CD4-positive, alpha-beta T cell (primary cell): ENCODE results near the gene PGC. TPM values are rescaled to one million over a fixed set of nuclear protein-coding genes. Genes with fewer than 3 reads are reported as not detected.

ENCODE experiments used
- ATAC-seq: fragments of 200-7000 bp; cut with Tn5 transposase; one replicate; pipeline ENCODE4 v1.10.0; 2022; ENCODE audit warnings: mild to moderate bottlenecking; ENCODE audit not compliant: poor library complexity
- CTCF ChIA-PET: fragments of 350-600 bp; sonication (Branson Sonifier 250); formaldehyde crosslinking; loops from one replicate; lab custom pipeline; 2021; ENCODE audit warnings: antibody characterized with exemption, inconsistent platforms; lab: Charles Lee
- POLR2A ChIA-PET: fragments of 350-600 bp; sonication (Branson Sonifier 250); formaldehyde crosslinking; loops from one replicate; lab custom pipeline; 2021; ENCODE audit warnings: antibody characterized with exemption, inconsistent platforms; lab: Charles Lee
- DNase-seq, 14 experiments: peaks; one replicate each; pipeline ENCODE4 v3.0.0-alpha.2; 2013 to 2020; ENCODE audit warnings: mixed read lengths in 2 of 14
- H3K27ac ChIP-seq, 2 donors: one replicate each; pipeline versions ENCODE4 v1.5.1 to v1.7.0; 2013; ENCODE audit warnings: low read length in 2 of 2, low read depth in 1 of 2, mild to moderate bottlenecking in 1 of 2
- H3K27me3 ChIP-seq, 2 experiments: 1 replicate in 1 of 2; 2 replicates in 1 of 2; pipeline versions ENCODE4 v1.6.1 to v1.7.0; 2013; ENCODE audit warnings: low read length in 2 of 2, control low read depth in 1 of 2, mild to moderate bottlenecking in 1 of 2, moderate library complexity in 1 of 2; ENCODE audit not compliant: insufficient read depth in 2 of 2, control insufficient read depth in 1 of 2
- H3K36me3 ChIP-seq: one replicate; pipeline ENCODE4 v1.6.1; 2013; ENCODE audit warnings: low read length, control low read depth; ENCODE audit not compliant: insufficient read depth
- H3K4me1 ChIP-seq: one replicate; pipeline ENCODE4 v1.6.1; 2013; ENCODE audit warnings: low read length, control low read depth; ENCODE audit not compliant: insufficient read depth
- H3K4me3 ChIP-seq: one replicate; pipeline ENCODE4 v1.5.1; 2013; ENCODE audit warnings: mild to moderate bottlenecking, low read length, moderate library complexity
- H3K9me3 ChIP-seq, 2 experiments: 1 replicate in 1 of 2; 2 replicates in 1 of 2; pipeline versions ENCODE4 v1.6.1 to v1.7.0; 2013; ENCODE audit warnings: low read length in 2 of 2, mild to moderate bottlenecking in 2 of 2, control low read depth in 1 of 2, moderate library complexity in 1 of 2; ENCODE audit not compliant: control insufficient read depth in 1 of 2, insufficient read depth in 1 of 2
- H3K27ac Mint-ChIP-seq: one replicate; pipeline ENCODE4 v1.8.0; 2020; ENCODE audit warnings: mixed read lengths
- H3K27me3 Mint-ChIP-seq: one replicate; pipeline ENCODE4 v1.8.0; 2021; ENCODE audit warnings: mixed read lengths
- H3K36me3 Mint-ChIP-seq: one replicate; pipeline ENCODE4 v1.8.0; 2021; ENCODE audit warnings: low read depth, mixed read lengths
- H3K4me1 Mint-ChIP-seq: one replicate; pipeline ENCODE4 v1.8.0; 2021; ENCODE audit warnings: low read depth, mixed read lengths
- H3K4me3 Mint-ChIP-seq: one replicate; pipeline ENCODE4 v1.8.0; 2020; ENCODE audit warnings: mild to moderate bottlenecking, mixed read lengths
- H3K9me3 Mint-ChIP-seq: one replicate; pipeline ENCODE4 v1.8.0; 2020; ENCODE audit warnings: mixed read lengths
- intact Hi-C, 2 experiments: fragments of 100-400 bp; cut with DNase I in 1 of 2; cut with micrococcal nuclease in 1 of 2; formaldehyde crosslinking; loops; one replicate each; pipeline versions ENCODE4 v1.15.1 to v1.9.0; 2023 to 2025; cut with DNase I, micrococcal nuclease
- total RNA-seq, 174 experiments: library from RNA in 2 of 174; stranded (reverse) in 2 of 174; gene quantifications; one replicate each; pipeline ENCODE4 v1.2.3 and lab custom pipeline; 2021 to 2026
- TF ChIP-seq, protein P1 (sequence below): fragments of 200-600 bp; IDR thresholded peaks from one replicate; pipeline ENCODE4 v1.8.0; 2022; ENCODE audit warnings: antibody characterized with exemption, mild to moderate bottlenecking

The PGC gene
- total RNA-seq, 2 experiments from 2014 or later, result not detected

DNA sequence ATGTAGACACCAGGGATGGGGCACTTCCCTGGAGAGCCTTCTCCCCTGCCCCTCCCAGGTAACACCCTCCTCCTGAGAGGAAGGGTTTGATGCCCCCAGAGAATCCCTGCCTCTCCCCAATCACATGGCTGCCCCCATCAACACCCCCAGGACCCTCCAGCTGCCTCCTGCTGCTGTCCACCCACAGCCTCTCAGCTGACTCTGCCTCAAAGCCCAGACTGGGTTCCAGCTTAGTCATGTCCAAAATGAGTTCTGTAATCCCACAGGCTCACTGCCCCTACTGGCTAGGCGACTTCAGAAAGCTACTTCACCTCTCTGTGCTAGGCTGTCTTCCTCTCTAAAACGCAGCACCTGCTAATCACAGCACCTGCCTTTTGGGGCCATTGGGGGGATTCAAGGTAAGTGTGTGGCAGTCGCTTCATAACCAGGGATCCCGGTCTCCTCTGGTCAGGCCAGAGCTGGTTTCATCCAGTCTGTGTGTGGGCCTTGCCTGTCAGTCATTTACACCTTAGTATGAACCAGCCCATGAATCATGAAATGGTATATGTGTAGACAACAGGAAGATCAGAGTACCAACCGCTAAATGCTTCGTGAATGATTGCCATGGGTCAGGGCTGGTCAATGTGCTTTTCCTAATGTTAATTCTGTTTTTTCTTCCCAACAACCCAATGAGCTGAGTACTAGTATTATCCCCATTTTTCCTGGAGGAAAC lies 52.2 kb downstream of the PGC start:
- H3K27me3 ChIP-seq, result no peaks in the 10 kb centered on the region
- TF ChIP-seq, protein P1, sequence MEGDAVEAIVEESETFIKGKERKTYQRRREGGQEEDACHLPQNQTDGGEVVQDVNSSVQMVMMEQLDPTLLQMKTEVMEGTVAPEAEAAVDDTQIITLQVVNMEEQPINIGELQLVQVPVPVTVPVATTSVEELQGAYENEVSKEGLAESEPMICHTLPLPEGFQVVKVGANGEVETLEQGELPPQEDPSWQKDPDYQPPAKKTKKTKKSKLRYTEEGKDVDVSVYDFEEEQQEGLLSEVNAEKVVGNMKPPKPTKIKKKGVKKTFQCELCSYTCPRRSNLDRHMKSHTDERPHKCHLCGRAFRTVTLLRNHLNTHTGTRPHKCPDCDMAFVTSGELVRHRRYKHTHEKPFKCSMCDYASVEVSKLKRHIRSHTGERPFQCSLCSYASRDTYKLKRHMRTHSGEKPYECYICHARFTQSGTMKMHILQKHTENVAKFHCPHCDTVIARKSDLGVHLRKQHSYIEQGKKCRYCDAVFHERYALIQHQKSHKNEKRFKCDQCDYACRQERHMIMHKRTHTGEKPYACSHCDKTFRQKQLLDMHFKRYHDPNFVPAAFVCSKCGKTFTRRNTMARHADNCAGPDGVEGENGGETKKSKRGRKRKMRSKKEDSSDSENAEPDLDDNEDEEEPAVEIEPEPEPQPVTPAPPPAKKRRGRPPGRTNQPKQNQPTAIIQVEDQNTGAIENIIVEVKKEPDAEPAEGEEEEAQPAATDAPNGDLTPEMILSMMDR, result no peak
- no peaks in the 10 kb centered on the region for H3K4me1 ChIP-seq
- ATAC-seq (no peak), DNase-seq (no peak)
- intact Hi-C loops, result no loop called here
- no peak overlapping the region for H3K27ac Mint-ChIP-seq
- H3K9me3 ChIP-seq, result no peaks in the 10 kb centered on the region
- H3K27me3 Mint-ChIP-seq, result no peaks in the 10 kb centered on the region
- H3K9me3 Mint-ChIP-seq, result no peaks in the 10 kb centered on the region
- no peak overlapping the region for H3K4me3 ChIP-seq
- CTCF ChIA-PET, result interaction anchor here (0.8 kb wide), 1 partner anchor 11 kb away, joined by 3 read pairs; no protein-coding TSS in a partner anchor
- POLR2A ChIA-PET, result interaction anchor here (0.7 kb wide), 1 partner anchor 43 kb away, joined by 4 read pairs; no protein-coding TSS in a partner anchor
- H3K27ac ChIP-seq, result no peak overlapping the region
- H3K4me3 Mint-ChIP-seq, result no peak overlapping the region
- no peaks in the 10 kb centered on the region for H3K4me1 Mint-ChIP-seq
- H3K36me3 ChIP-seq, result peaks cover 8% of the 10 kb centered on the region
- no peaks in the 10 kb centered on the region for H3K36me3 Mint-ChIP-seq

DNA sequence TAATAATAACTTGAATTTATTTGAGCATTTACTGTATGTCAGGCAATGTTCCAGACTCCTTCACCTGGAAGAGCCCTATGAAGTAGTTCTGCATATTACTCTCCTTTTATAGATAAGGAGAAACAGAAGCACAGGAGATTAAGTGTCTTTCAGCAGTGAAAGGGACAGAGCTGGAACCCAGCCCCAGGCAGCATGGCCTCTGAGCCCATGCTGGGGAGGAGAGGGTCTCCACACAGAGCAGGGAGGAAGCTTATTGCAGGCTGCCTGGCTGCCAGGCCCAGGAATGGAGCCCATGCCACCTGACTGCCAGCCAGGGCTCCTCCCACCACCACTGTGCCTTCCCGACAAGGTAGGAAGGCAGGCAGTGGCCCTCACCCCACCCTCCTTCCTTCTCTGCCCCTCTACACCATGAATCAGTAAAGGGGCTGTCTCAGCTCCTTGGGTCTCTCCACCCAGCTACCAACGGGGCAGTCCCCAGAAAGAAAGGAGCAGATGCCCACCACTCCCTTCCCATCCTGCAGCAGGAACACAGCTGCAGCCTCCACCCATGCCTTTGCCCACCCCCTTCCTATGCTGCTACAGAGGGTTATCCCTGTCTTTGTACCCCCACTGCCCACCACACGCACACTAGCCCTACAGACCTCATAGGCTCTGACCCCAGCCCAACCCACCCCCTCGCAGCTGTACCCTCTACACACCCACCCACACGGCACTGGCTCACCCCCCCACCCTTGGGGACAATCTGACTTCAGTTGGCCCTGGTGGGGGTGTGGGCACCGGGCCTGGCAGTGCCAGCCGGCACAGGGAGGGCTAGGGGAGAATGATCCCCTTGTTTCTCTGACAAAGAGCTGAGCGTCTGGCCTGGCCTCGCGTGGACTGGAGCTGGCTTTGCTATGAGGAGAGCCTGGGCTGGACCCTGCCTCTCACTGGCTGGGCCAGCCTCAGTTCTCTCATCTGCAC lies 53.6 kb downstream of the PGC start:
- ChIA-PET POLR2A (no interaction called here), CTCF (no interaction called here)
- peaks cover 16% of the 10 kb centered on the region for H3K36me3 ChIP-seq
- no peaks in the 10 kb centered on the region for H3K4me1 ChIP-seq
- no peak overlapping the region for H3K4me3 ChIP-seq
- TF ChIP-seq, protein P1, result no peak
- no peaks in the 10 kb centered on the region for H3K9me3 ChIP-seq
- Mint-ChIP-seq H3K4me1 (no peaks in the 10 kb centered on the region), H3K4me3 (no peak overlapping the region), H3K27me3 (no peaks in the 10 kb centered on the region), H3K9me3 (no peaks in the 10 kb centered on the region), H3K36me3 (no peaks in the 10 kb centered on the region), H3K27ac (no peak overlapping the region)
- intact Hi-C loops, result no loop called here
- no peak overlapping the region for H3K27ac ChIP-seq
- H3K27me3 ChIP-seq, result no peaks in the 10 kb centered on the region
- no peak for DNase-seq
- no peak for ATAC-seq

DNA sequence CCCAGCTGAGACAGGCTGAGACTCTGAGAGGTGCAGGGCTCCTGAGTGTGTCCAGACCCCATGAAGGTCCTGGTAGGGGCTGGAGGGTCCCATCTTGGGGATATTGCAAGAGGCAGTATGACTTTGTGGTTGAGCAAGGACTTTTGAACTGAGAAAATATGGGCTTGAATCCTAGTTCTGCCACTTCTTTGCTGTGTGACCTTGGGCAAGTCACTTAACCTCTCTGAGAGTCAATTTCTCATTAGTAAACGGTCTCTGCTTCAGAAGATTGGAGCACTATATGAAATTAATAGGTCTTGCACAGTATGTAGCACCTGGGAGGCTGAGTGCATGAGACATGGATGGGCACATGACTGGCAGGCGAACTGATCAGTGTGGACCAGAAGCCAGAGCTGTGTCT lies 54.5 kb downstream of the PGC start:
- Mint-ChIP-seq H3K9me3 (no peaks in the 10 kb centered on the region), H3K27me3 (no peaks in the 10 kb centered on the region), H3K36me3 (peaks cover 4% of the 10 kb centered on the region), H3K4me3 (no peak overlapping the region), H3K4me1 (no peaks in the 10 kb centered on the region), H3K27ac (no peak overlapping the region)
- Histone ChIP-seq H3K4me3 (no peak overlapping the region), H3K27me3 (no peaks in the 10 kb centered on the region), H3K27ac (no peak overlapping the region), H3K9me3 (no peaks in the 10 kb centered on the region), H3K4me1 (no peaks in the 10 kb centered on the region), H3K36me3 (peaks cover 20% of the 10 kb centered on the region)
- TF ChIP-seq, protein P1, result no peak
- DNase-seq (no peak), ATAC-seq (no peak)
- intact Hi-C loops, result no loop called here
- CTCF ChIA-PET, result interaction anchor here (1.6 kb wide), 1 partner anchor 9 kb away, joined by 6 read pairs; no protein-coding TSS in a partner anchor
- POLR2A ChIA-PET, result interaction anchor here (0.6 kb wide), 1 partner anchor 135 kb away, joined by 3 read pairs; no protein-coding TSS in a partner anchor
